Astrocyte (in vitro differentiated cells and primary cell): ENCODE measurements around the gene APOBEC3F. TPM values are rescaled to one million over a fixed set of nuclear protein-coding genes. Genes with fewer than 3 reads are reported as not detected.
"Not testable (repeated sequence)": the region's sequence is repeated elsewhere in the genome, so short reads cannot be mapped to it uniquely, and the experiment has no call there.

Source experiments
- DNase-seq: peaks from one replicate; pipeline ENCODE4 v3.0.0-alpha.2; 2010; ENCODE audit warnings: low read depth
- FAIRE-seq: peaks from 2 replicates; lab custom pipeline; 2011; peaks lifted over from hg19 to GRCh38; lab: Jason Lieb, UNC
- H2AFZ ChIP-seq: 2 replicates; pipeline ENCODE4 v1.6.0; 2012; ENCODE audit warnings: low read depth, low read length, inconsistent platforms
- H3K27ac ChIP-seq: 2 replicates; pipeline ENCODE4 v1.5.1; 2011; ENCODE audit warnings: low read depth, low read length, inconsistent platforms
- H3K27me3 ChIP-seq: 2 replicates; pipeline ENCODE4 v1.6.0; 2011; ENCODE audit warnings: low read length, inconsistent platforms; ENCODE audit not compliant: insufficient read depth
- H3K36me3 ChIP-seq: 2 replicates; pipeline ENCODE4 v1.5.1; 2011; ENCODE audit warnings: low read length, inconsistent platforms; ENCODE audit not compliant: insufficient read depth
- H3K4me1 ChIP-seq: 2 replicates; pipeline ENCODE4 v1.5.1; 2011; ENCODE audit warnings: low read length, inconsistent platforms; ENCODE audit not compliant: insufficient read depth
- H3K4me2 ChIP-seq: 2 replicates; pipeline ENCODE4 v1.6.0; 2012; ENCODE audit warnings: low read length, inconsistent platforms
- H3K4me3 ChIP-seq: 2 replicates; pipeline ENCODE4 v1.5.1; 2011; ENCODE audit warnings: low read depth, mild to moderate bottlenecking, low read length, inconsistent platforms; ENCODE audit not compliant: insufficient read depth
- H3K79me2 ChIP-seq: 2 replicates; pipeline ENCODE4 v1.6.0; 2012; ENCODE audit warnings: mild to moderate bottlenecking, low read length, inconsistent platforms; ENCODE audit not compliant: insufficient read depth
- H3K9ac ChIP-seq: 2 replicates; pipeline ENCODE4 v1.6.0; 2012; ENCODE audit warnings: mild to moderate bottlenecking, low read length, inconsistent platforms
- H3K9me3 ChIP-seq: 2 replicates; pipeline ENCODE4 v1.5.1; 2012; ENCODE audit warnings: low read depth, mild to moderate bottlenecking, low read length, inconsistent platforms; ENCODE audit not compliant: insufficient read depth
- H4K20me1 ChIP-seq: 2 replicates; pipeline ENCODE4 v1.6.0; 2012; ENCODE audit warnings: low read length, inconsistent platforms; ENCODE audit not compliant: insufficient read depth
- H3K27ac Mint-ChIP-seq: one replicate; pipeline ENCODE4 v1.8.0; 2021; ENCODE audit warnings: mild to moderate bottlenecking, mixed read lengths; ENCODE audit not compliant: unreplicated experiment
- H3K27me3 Mint-ChIP-seq: one replicate; pipeline ENCODE4 v1.8.0; 2021; ENCODE audit warnings: low read depth, mixed read lengths; ENCODE audit not compliant: unreplicated experiment
- H3K36me3 Mint-ChIP-seq: one replicate; pipeline ENCODE4 v1.8.0; 2021; ENCODE audit warnings: low read depth, mixed read lengths; ENCODE audit not compliant: unreplicated experiment
- H3K4me1 Mint-ChIP-seq: one replicate; pipeline ENCODE4 v1.8.0; 2021; ENCODE audit warnings: low read depth, mixed read lengths; ENCODE audit not compliant: unreplicated experiment
- H3K4me3 Mint-ChIP-seq: one replicate; pipeline ENCODE4 v1.8.0; 2021; ENCODE audit warnings: mild to moderate bottlenecking, moderate library complexity, mixed read lengths; ENCODE audit not compliant: unreplicated experiment
- H3K9me3 Mint-ChIP-seq: one replicate; pipeline ENCODE4 v1.8.0; 2021; ENCODE audit warnings: mild to moderate bottlenecking, mixed read lengths; ENCODE audit not compliant: unreplicated experiment
- CTCF ChIP-seq: IDR thresholded peaks from 2 replicates; pipeline ENCODE4 v1.5.1; 2011; ENCODE audit warnings: low read depth, mild to moderate bottlenecking, inconsistent platforms, low read length, moderate library complexity; ENCODE audit not compliant: insufficient read depth
- EZH2 ChIP-seq: IDR thresholded peaks from 2 replicates; pipeline ENCODE4 v1.6.1; 2012; ENCODE audit warnings: mild to moderate bottlenecking, low read length, inconsistent platforms; ENCODE audit not compliant: insufficient read depth
- total RNA-seq: library from RNA; stranded (reverse); gene quantifications from 2 replicates; pipeline ENCODE4 v1.2.1, GENCODE V29; 2021

Gene APOBEC3F
- total RNA-seq, 1 donor from 2014 or later = 10.4 TPM

GRCh38 chr22:39010946-39011345 is 29.7 kb upstream of the APOBEC3F start:
- no peak for FAIRE-seq
- Histone ChIP-seq H3K27ac (no peak overlapping the region), H3K4me3 (no peak overlapping the region), H3K4me2 (no peak overlapping the region), H3K27me3 (no peaks in the 10 kb centered on the region), H3K36me3 (no peaks in the 10 kb centered on the region), H4K20me1 (no peaks in the 10 kb centered on the region), H3K79me2 (peaks cover 11% of the 10 kb centered on the region), H3K9me3 (no peaks in the 10 kb centered on the region), H3K9ac (no peak overlapping the region), H3K4me1 (peaks cover 7% of the 10 kb centered on the region), H2AFZ (no peak overlapping the region)
- Mint-ChIP-seq H3K36me3 (no peaks in the 10 kb centered on the region), H3K27me3 (no peaks in the 10 kb centered on the region), H3K4me1 (peaks cover 7% of the 10 kb centered on the region), H3K27ac (no peak overlapping the region), H3K9me3 (no peaks in the 10 kb centered on the region), H3K4me3 (no peak overlapping the region)
- TF ChIP-seq CTCF (no peak), EZH2 (no peak)
- no peak for DNase-seq

- H2AFZ ChIP-seq = no peak overlapping the region
- no peaks in the 10 kb centered on the region for H3K36me3 ChIP-seq
- no peaks in the 10 kb centered on the region for H3K27me3 ChIP-seq
- no peak overlapping the region for H3K4me3 ChIP-seq
- TF ChIP-seq CTCF = no peak
- H3K9me3 ChIP-seq = no peaks in the 10 kb centered on the region
- no peaks in the 10 kb centered on the region for H3K36me3 Mint-ChIP-seq
- no peaks in the 10 kb centered on the region for H3K27me3 Mint-ChIP-seq
- peaks cover 7% of the 10 kb centered on the region for H3K4me1 Mint-ChIP-seq
- peaks cover 3% of the 10 kb centered on the region for H4K20me1 ChIP-seq
- H3K79me2 ChIP-seq = peaks cover 15% of the 10 kb centered on the region
- no peak overlapping the region for H3K4me3 Mint-ChIP-seq
- no peaks in the 10 kb centered on the region for H3K9me3 Mint-ChIP-seq
- no peak overlapping the region for H3K4me2 ChIP-seq
- H3K4me1 ChIP-seq = peaks cover 7% of the 10 kb centered on the region
- no peak for DNase-seq
- no peak overlapping the region for H3K9ac ChIP-seq
- H3K27ac Mint-ChIP-seq = peak overlapping the region; percentile 41
- no peak overlapping the region for H3K27ac ChIP-seq
- FAIRE-seq = no peak
These were observed 27.8 kb upstream of the APOBEC3F start for GRCh38 chr22:39012533-39013511.

- H3K27me3 Mint-ChIP-seq, H3K27ac Mint-ChIP-seq, H3K4me1 Mint-ChIP-seq, FAIRE-seq, DNase-seq, H3K9me3 ChIP-seq, H4K20me1 ChIP-seq, H3K4me3 Mint-ChIP-seq, H3K36me3 Mint-ChIP-seq, H3K27ac ChIP-seq, H3K9me3 Mint-ChIP-seq, H3K36me3 ChIP-seq, H3K4me3 ChIP-seq, H3K27me3 ChIP-seq, H3K4me1 ChIP-seq: not testable (repeated sequence)
- peaks cover 15% of the 10 kb centered on the region for H3K79me2 ChIP-seq
- peak overlapping the region; percentile 91 for H3K4me2 ChIP-seq
- peak overlapping the region; percentile 64 for H2AFZ ChIP-seq
- H3K9ac ChIP-seq = peak overlapping the region; percentile 78
These were observed 27.1 kb upstream of the APOBEC3F start for GRCh38 chr22:39013561-39013941.
